ENCODE results near the gene CDH20. TPM values are rescaled to one million over a fixed set of nuclear protein-coding genes. Genes with fewer than 3 reads are reported as not detected.
"Not testable (repeated sequence)": the region's sequence is repeated elsewhere in the genome, so short reads cannot be mapped to it uniquely, and the experiment has no call there.

The CDH20 gene
- total RNA-seq, 1 donor, result not detected

DNA sequence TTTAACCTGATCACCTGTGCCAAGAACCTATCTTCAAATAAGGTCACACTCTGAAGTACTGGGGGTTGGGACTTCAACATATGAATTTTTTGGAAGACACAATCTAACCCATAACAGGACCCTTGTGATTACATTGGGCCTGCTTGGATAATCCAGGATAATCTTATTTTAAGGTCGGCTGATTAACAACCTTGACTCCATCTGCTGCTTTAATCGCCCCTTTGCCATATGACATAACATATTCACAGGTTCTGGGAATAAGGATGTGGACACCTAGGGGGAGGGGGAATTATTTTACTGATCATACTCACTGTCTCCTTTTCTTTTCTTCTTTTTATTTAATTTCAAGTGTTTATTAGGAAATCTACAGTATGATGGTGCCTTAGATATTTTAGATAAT, 34.8 kb downstream of the CDH20 start:
- H3K27ac ChIP-seq (ENCODE audit: low read depth, low read length), result no peak overlapping the region
- DNase-seq (ENCODE audit: insufficient read length, low spot score, missing footprints), result no peak
- TF ChIP-seq CTCF (IDR thresholded peaks at IDR 0.05; ENCODE audit: extremely low read depth, low read depth, low read length), result no peak
- no peak overlapping the region for H3K4me2 ChIP-seq (ENCODE audit: insufficient read depth, low read length)
- H4K20me1 ChIP-seq (ENCODE audit: insufficient read depth, low read length), result no peaks in the 10 kb centered on the region
- H3K9me3 ChIP-seq (ENCODE audit: low read depth, low read length), result no peaks in the 10 kb centered on the region
- no peaks in the 10 kb centered on the region for H3K79me2 ChIP-seq (ENCODE audit: insufficient read depth, low read length)
- H3K27me3 ChIP-seq (ENCODE audit: insufficient read depth, low read length), result peaks cover 5% of the 10 kb centered on the region
- H3K4me1 ChIP-seq (ENCODE audit: insufficient read depth, low read length), result no peaks in the 10 kb centered on the region
- H2AFZ ChIP-seq (ENCODE audit: low read length), result no peak overlapping the region
- H3K36me3 ChIP-seq (ENCODE audit: insufficient read depth, low read length), result no peaks in the 10 kb centered on the region
- H3K4me3 ChIP-seq (ENCODE audit: insufficient read depth, low read length), result no peak overlapping the region

DNA sequence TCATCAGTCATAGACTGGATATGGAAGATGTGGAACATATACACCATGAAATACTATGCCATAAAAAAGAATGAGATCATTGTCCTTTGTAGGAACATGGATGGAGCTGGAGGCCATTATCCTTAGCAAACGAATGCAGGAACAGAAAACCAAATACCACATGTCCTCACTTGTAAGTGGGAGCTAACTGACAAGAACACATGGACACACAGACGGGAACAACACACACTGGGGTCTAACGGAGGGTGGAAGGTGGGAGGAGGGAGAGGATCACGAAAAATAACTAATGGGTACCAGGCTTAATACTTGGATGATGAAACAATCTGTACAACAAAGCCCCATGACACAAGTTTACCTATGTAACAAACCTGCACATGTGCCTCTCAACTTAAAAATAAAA, 36.4 kb downstream of the CDH20 start:
- not testable (repeated sequence) for H3K27ac ChIP-seq (ENCODE audit: low read depth, low read length); H3K79me2 ChIP-seq (ENCODE audit: insufficient read depth, low read length); H3K27me3 ChIP-seq (ENCODE audit: insufficient read depth, low read length); DNase-seq (ENCODE audit: insufficient read length, low spot score, missing footprints); H2AFZ ChIP-seq (ENCODE audit: low read length); H3K9me3 ChIP-seq (ENCODE audit: low read depth, low read length); H3K4me2 ChIP-seq (ENCODE audit: insufficient read depth, low read length); H3K4me3 ChIP-seq (ENCODE audit: insufficient read depth, low read length); H4K20me1 ChIP-seq (ENCODE audit: insufficient read depth, low read length); H3K36me3 ChIP-seq (ENCODE audit: insufficient read depth, low read length); H3K4me1 ChIP-seq (ENCODE audit: insufficient read depth, low read length)

- Histone ChIP-seq H3K27ac (ENCODE audit: low read depth, low read length) (no peak overlapping the region), H4K20me1 (ENCODE audit: insufficient read depth, low read length) (no peaks in the 10 kb centered on the region), H3K27me3 (ENCODE audit: insufficient read depth, low read length) (peaks cover under 1% of the 10 kb centered on the region), H2AFZ (ENCODE audit: low read length) (no peak overlapping the region), H3K4me1 (ENCODE audit: insufficient read depth, low read length) (no peaks in the 10 kb centered on the region), H3K9me3 (ENCODE audit: low read depth, low read length) (no peaks in the 10 kb centered on the region), H3K4me2 (ENCODE audit: insufficient read depth, low read length) (no peak overlapping the region), H3K36me3 (ENCODE audit: insufficient read depth, low read length) (no peaks in the 10 kb centered on the region), H3K4me3 (ENCODE audit: insufficient read depth, low read length) (no peak overlapping the region), H3K79me2 (ENCODE audit: insufficient read depth, low read length) (no peaks in the 10 kb centered on the region)
- DNase-seq (ENCODE audit: insufficient read length, low spot score, missing footprints), result no peak
- no peak for TF ChIP-seq CTCF (IDR thresholded peaks at IDR 0.05; ENCODE audit: extremely low read depth, low read depth, low read length)
Measured at GRCh38 chr18:61371111-61371510, 37.9 kb downstream of the CDH20 start.

DNA sequence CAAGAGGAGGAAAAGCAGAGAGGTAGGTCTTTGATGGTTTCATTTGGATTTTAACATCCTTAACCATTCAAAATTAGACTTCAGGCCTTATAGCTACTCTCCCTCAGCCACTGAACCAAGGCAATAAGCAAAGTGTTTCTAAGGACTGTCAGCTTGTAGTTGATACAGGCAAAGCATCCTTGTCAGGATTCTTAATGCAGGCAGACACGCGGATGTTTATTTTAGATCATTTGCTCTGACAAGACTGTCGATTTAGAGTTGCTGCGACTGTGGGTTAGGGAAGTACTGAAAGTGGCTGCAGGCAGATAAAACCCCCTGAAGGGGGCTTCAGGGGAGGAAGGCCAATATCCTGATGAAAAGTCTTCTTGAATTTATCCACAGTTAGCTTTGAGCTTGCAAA, 46.6 kb downstream of the CDH20 start:
- no peaks in the 10 kb centered on the region for H4K20me1 ChIP-seq (ENCODE audit: insufficient read depth, low read length)
- H3K4me1 ChIP-seq (ENCODE audit: insufficient read depth, low read length), result no peaks in the 10 kb centered on the region
- H3K9me3 ChIP-seq (ENCODE audit: low read depth, low read length), result no peaks in the 10 kb centered on the region

More for the DNA sequence above, 46.6 kb downstream of the CDH20 start:
- Histone ChIP-seq H3K4me3 (ENCODE audit: insufficient read depth, low read length) (no peak overlapping the region), H3K4me2 (ENCODE audit: insufficient read depth, low read length) (no peak overlapping the region), H3K36me3 (ENCODE audit: insufficient read depth, low read length) (no peaks in the 10 kb centered on the region), H3K27me3 (ENCODE audit: insufficient read depth, low read length) (no peaks in the 10 kb centered on the region), H3K27ac (ENCODE audit: low read depth, low read length) (no peak overlapping the region), H2AFZ (ENCODE audit: low read length) (no peak overlapping the region), H3K79me2 (ENCODE audit: insufficient read depth, low read length) (no peaks in the 10 kb centered on the region)
- no peak for TF ChIP-seq CTCF (IDR thresholded peaks at IDR 0.05; ENCODE audit: extremely low read depth, low read depth, low read length)
- DNase-seq (ENCODE audit: insufficient read length, low spot score, missing footprints), result no peak

Measured in osteoblast (primary cell).